ENCODE measurements around the gene KIZ.

Gene KIZ

DNA sequence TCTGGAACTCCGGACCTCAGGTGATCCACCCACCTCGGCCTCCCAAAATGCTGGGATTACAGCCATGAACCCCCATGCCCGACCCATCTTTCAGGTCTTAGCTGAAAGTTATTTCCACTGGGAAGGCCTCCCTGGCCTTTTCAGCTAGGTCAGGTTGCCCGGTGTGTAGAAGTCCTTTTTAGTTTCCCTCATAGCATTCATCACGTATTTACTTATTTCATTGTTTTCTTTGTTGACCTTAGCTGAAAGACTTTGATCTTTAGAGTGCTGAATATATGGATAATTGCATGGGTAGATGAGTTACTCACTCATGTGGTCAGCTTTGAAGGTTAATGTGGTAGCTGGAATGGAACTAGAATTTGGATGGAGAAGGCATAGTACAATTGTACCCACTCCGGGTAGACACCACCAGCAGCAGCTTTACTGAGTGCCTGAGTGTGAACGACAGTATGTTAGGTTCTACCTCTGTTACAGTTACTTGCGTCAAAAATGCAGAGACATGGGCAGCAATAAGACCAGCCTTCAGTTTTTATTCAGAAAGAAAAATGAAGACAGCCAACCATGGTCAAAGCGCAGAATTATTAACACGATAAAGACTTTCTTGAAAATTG lies 9.1 kb downstream of the KIZ start:
- Histone ChIP-seq H3K27ac (no peak overlapping the region), H3K4me3 (no peak overlapping the region)

DNA sequence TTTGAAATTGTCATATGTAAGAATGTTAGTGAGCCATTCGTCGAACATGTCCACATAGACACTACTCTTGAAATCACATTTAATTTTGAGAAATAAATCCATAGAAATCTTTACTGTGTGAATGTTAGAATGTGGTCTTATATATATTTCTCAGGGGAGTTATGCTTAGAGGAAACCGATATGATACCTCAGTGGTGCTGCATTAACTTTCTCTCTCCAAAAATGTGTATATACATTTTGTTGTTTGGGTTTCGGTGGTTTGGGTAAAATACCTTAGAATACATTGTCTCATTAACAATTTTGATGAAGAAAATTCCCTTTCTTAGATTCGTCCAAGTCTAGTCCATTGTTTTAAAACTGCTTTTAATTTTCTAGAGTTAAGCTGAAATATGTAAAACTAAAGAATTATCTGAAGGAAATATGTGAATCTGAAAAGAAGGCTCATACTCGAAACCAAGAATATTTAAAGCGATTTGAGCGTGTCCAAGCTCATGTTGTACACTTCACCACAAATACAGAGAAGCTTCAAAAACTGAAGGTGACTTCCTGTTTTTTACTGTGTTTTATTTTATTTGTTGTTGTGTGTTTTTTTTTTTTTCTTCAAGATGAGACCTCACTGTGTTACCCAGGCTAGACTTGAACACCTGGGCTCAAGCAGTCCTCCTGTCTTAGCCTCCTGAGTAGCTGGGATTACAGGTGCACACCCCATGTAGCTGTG lies 10.3 kb downstream of the KIZ start:
- H3K4me3 ChIP-seq = no peak overlapping the region
- H3K27ac ChIP-seq = no peak overlapping the region

- Histone ChIP-seq H3K27ac (no peak overlapping the region), H3K4me3 (no peak overlapping the region)
Observed at GRCh38 chr20:21137078-21137477, 11.2 kb downstream of the KIZ start.

- Histone ChIP-seq H3K27ac (no peak overlapping the region), H3K4me3 (no peak overlapping the region)
Observed at GRCh38 chr20:21139881-21140566, 14.1 kb downstream of the KIZ start.

- Histone ChIP-seq H3K27ac (no peak overlapping the region), H3K4me3 (no peak overlapping the region)
Observed at GRCh38 chr20:21141825-21142224, 15.9 kb downstream of the KIZ start.

- Histone ChIP-seq H3K4me3 (no peak overlapping the region), H3K27ac (no peak overlapping the region)
Observed at GRCh38 chr20:21143194-21143890, 17.5 kb downstream of the KIZ start.

DNA sequence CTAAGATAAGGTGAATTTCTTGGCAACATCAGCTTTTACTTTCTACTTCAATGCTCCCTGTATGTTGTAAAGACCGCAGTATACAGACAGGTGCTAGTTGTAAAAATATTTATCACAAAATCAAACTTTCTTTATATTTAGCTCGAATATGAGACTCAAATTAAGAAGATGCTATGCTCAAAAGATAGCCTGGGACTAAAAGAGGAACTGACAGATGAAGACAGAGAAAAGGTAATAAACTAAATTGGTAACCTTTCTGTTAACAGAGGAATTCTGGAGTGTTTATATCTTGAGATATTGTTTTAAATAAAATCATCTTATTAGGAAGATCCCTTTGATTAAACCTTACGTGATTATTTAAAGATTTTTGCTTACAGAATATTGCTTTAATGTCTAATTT lies 19.5 kb downstream of the KIZ start:
- Histone ChIP-seq H3K4me3 (no peak overlapping the region), H3K27ac (no peak overlapping the region)

- Histone ChIP-seq H3K4me3 (no peak overlapping the region), H3K27ac (no peak overlapping the region)
Observed at GRCh38 chr20:21146215-21146614, 20.3 kb downstream of the KIZ start.

DNA sequence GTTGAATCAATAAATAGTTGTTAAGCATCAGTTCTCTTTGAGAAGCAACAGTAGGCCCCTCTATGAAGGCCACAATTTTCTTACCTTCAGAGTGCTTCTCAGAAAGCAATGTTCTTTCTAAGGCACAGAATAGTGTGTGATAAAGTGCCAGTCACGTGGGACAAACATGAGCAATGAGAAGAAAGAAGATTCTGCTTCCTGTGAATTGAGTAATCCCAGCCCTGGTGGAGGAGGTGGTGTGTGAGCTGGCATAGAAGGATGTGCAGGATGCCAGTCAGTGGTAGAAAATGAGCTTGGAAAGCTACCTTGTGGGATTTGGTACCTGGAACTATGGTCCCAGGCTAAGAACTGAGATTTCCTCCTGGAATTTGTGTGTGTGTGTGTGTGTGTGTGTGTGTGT lies 21.7 kb downstream of the KIZ start:
- Histone ChIP-seq H3K4me3 (no peak overlapping the region), H3K27ac (no peak overlapping the region)

DNA sequence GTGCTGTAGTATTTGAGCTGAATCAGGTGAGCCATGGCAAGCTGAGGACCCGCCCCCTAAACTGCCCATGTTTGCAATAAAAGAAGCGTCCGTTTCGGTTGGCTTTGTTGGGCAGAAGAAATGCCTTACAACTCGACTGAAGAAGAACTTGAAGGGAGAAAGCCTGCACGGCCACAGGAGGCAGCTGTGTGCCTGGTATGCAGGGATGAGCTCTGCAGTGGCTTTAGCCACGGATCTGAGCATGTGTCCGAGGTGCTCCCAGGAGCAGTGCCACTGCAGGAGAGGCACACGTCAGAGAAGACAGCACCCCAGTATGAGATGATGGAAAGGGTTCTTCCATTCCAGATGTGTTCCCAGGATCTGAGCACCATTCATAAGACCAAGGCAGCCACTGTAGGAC lies 23.5 kb downstream of the KIZ start:
- Histone ChIP-seq H3K27ac (no peak overlapping the region), H3K4me3 (no peak overlapping the region)

DNA sequence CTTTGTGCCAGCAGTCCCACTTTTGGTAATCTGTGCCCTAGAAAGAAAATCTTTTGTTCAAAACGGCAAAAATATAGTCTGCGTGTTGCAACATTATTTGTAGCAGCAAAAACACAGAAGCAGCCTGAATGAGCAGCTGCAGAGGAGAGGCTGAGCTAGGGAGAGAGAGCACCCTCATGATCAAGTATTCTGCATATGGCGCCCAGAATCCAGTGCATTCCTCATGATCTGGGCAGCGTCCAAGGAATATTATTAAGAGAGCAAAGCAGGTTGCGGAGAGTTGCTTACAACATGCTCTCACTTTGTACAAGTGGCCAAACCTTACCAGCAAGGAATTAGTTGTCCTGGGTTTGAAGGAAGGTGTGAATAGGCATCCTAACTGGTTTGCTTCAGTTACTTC lies 25.9 kb downstream of the KIZ start:
- no peak overlapping the region for H3K27ac ChIP-seq
- no peak overlapping the region for H3K4me3 ChIP-seq

- Histone ChIP-seq H3K27ac (no peak overlapping the region), H3K4me3 (no peak overlapping the region)
Observed at GRCh38 chr20:21154692-21155091, 28.8 kb downstream of the KIZ start.

DNA sequence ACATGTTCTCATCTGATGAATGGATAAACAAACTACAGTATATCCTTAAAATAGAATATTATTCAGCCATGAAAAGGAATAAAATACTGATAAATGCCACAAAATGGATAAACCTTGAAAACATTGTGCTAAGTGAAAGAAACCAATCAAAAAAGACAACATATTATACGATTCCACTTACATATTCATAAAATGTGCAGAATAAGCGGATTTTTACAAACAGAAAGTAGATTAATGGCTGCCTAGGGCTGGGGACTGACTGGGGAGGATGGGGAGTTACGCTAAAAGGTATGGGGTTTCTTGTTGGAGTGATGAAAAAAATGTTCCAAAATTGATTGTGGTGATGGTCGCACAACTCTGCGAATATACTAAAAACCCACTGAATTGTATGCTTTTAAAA lies 29.4 kb downstream of the KIZ start:
- Histone ChIP-seq H3K27ac (no peak overlapping the region), H3K4me3 (no peak overlapping the region)

DNA sequence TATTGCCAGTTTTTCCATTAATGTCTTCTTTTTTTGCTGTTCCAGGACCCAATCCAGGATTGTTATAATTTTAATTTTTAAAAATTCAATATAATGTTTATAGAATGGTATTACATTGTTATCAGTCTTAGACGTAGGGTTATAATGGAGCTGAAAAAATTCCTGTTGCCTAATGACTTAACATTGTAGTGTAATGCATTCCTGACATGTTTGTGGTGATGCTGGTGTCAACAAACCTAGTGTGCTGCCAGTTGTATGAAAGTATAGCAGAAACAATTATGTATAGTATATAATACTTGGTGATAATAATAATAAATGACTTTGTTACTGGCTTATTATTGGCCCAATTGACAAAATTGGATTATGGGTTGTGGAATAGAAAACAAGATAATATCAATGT lies 30.4 kb downstream of the KIZ start:
- H3K4me3 ChIP-seq = no peak overlapping the region
- no peak overlapping the region for H3K27ac ChIP-seq

DNA sequence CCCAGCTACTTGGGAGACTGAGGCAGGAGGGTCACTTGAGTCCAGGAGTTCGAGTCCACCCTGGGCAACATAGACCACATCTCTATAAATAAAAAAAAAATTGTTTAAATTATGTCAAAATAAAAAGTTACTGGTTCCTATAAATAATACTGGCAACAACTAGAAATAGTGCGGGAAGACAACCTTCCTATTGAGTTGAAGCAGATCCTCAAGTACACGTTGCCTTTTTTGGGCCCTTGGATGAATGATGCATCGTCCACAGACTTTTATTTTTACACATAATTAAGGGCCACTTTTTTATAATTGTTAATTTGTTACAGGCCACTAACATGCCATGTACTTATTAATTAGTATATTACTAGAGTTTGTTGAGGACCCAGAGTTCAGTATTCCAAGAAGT lies 31.1 kb downstream of the KIZ start:
- no peak overlapping the region for H3K27ac ChIP-seq
- H3K4me3 ChIP-seq = no peak overlapping the region

DNA sequence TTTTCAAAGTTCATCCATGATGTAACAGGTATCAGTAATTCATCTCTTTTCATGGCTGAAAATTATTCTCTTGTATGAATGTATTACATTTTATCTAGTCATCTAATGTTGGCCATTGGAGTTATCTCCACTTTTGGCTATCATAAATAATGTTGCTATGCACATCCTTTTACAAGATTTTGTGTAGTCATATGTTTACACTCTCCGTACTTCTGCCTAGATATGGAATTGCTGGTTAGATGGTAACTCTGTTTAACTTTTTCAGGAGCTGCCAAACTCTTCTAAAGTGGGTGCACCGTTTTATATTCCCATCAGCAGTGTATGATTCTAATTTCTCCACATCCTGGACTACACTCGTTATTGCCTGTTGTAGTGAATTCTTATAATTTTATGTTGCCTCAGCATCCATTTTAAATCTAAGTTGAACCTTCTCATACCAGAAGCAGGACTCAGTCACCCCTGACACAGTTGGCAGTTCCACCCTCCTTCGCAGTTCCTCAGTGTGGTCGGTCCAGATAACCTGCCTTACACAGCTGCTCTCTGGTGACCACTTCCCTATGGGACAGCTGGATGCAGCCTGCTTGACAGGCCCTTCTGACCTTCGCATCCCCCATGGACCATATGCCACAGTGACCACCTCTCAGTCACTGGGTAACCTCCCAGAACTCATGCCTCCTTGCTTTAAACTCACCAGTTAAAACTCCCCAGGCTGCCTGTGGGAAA lies 33.9 kb downstream of the KIZ start:
- Histone ChIP-seq H3K27ac (no peak overlapping the region), H3K4me3 (no peak overlapping the region)

DNA sequence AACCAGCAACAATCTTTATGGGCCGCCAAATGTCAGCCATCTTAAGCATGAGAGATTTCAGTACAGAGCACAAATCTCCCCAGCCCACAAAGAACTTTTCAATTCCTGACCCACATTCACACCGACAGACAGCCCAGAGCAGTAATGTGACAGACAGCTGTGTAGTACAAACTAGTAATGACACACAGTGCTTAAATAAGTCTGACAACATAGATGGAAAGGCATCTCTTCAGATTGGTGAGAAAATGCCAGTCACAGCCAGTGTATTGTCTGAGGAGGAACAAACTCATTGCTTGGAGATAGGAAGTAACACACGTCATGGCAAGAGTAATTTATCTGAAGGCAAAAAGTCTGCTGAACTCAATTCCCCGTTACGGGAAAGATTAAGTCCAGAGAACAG lies 36.0 kb downstream of the KIZ start:
- Histone ChIP-seq H3K4me3 (no peak overlapping the region), H3K27ac (peak overlapping the region in 6 of 21 experiments; percentile 1 to 68 (median 38))

DNA sequence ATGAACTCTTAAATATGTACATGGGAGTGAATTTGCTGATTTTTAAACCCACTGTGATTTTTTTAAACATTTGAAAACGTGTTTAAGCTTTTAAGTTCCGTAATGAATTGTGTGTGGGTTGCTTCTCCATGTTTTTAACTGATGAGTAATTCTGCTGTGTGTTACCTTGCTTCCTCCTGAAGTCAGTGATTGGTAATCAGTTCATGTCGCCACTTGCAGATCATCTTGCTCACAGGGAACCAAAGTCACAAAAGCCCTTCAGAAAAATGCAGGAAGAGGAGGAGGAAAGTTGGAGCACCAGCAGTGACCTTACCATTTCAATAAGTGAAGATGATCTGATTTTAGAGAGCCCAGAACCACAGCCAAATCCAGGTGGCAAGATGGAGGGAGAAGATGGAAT lies 36.7 kb downstream of the KIZ start:
- H3K4me3 ChIP-seq = no peak overlapping the region
- peak overlapping the region in 7 of 21 experiments; percentile 1 to 68 (median 25) for H3K27ac ChIP-seq

DNA sequence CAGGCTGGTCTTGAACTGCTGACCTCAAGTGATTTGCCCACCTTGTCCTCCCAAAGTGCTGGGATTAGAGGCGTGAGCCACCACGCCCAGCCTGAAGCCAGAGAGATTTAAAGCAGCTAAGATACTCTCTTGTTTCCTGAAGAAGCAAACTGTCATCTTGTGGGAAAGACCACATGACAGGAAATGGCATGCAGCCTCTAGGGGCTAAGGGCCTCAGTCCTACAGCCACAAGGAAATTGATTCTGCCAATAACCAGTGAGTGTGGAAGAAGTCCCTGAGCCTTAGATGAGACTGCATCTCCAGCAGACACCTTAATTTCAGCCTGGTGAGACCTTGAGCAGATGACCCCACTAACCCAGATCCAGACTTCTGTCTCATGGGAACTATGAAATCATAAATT lies 40.9 kb downstream of the KIZ start:
- H3K27ac ChIP-seq = no peak overlapping the region
- no peak overlapping the region for H3K4me3 ChIP-seq

DNA sequence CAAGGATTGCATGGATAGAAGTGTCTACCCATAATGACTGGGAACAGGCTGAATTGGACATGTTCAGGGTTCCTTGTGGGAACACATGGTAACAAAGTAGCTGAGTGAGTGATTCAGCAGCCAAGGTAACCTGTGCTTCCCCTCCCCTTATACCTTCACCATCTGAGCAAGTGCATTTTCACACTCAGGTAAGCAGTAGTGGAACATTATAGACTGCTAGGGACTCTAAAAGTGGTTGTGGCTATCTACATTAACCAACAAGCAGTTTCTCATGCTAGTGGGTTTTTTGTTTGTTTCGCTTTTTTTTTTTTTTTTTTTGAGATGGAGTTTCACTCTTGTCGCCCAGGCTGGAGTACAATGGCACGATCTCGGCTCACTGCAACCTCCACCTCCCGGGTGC lies 41.4 kb downstream of the KIZ start:
- no peak overlapping the region for H3K27ac ChIP-seq

More for the DNA sequence above, 41.4 kb downstream of the KIZ start:
- H3K4me3 ChIP-seq = no peak overlapping the region

Data from skin epidermis (tissue), 12 donors.